Muscle of leg (tissue), 11 donors: ENCODE measurements around the gene GRIN1. TPM values are rescaled to one million over a fixed set of nuclear protein-coding genes. Genes with fewer than 3 reads are reported as not detected.

ENCODE experiments used
- DNase-seq: peaks from one replicate; pipeline ENCODE4 v3.0.0; 2013
- H3K27ac ChIP-seq: one replicate; pipeline ENCODE4 v1.5.1; 2013; ENCODE audit warnings: mild to moderate bottlenecking, low read length, control low read depth
- H3K27me3 ChIP-seq: one replicate; pipeline ENCODE4 v1.6.1; 2013; ENCODE audit warnings: low read length; ENCODE audit not compliant: control insufficient read depth, insufficient read depth
- H3K36me3 ChIP-seq: one replicate; pipeline ENCODE4 v1.6.1; 2013; ENCODE audit warnings: low read length; ENCODE audit not compliant: control insufficient read depth, insufficient read depth
- H3K4me1 ChIP-seq: one replicate; pipeline ENCODE4 v1.6.1; 2013; ENCODE audit warnings: low read length; ENCODE audit not compliant: control insufficient read depth, insufficient read depth
- H3K4me3 ChIP-seq: one replicate; pipeline ENCODE4 v1.5.1; 2013; ENCODE audit warnings: low read length, control low read depth
- H3K9me3 ChIP-seq: replicated peaks from 2 replicates; pipeline ENCODE4 v1.6.1; 2013; ENCODE audit warnings: low read depth, low read length; ENCODE audit not compliant: control insufficient read depth
- WGBS: methylation state at CpG from one replicate; pipeline ENCODE4 v1.1.5; 2013; ENCODE audit warnings: missing lambda C conversion rate; ENCODE audit not compliant: insufficient coverage; 5-methylcytosine and 5-hydroxymethylcytosine counted together
- polyA plus RNA-seq, 8 donors: library from polyadenylated mRNA; unstranded; fragments of 120-200 nt; gene quantifications; one replicate each; pipeline versions ENCODE4 v1.2.1 to v1.2.3, GENCODE V29; 2013; ENCODE audit warnings: inconsistent platforms in 1 of 8, low replicate concordance in 1 of 8; ENCODE audit not compliant: insufficient read length in 8 of 8, insufficient read depth in 1 of 8
- total RNA-seq: library from RNA; stranded (reverse); fragments of 120-200 nt; gene quantifications from one replicate; pipeline ENCODE4 v1.2.4, GENCODE V29; 2013

The GRIN1 gene
- total and polyA plus RNA-seq, 9 donors: 0.07 to 0.17 (median 0.11) TPM; not detected in 5

GRCh38 chr9:137160716-137161557, 22.0 kb downstream of the GRIN1 start:
- Histone ChIP-seq H3K36me3 (no peaks in the 10 kb centered on the region), H3K4me3 (no peak overlapping the region), H3K4me1 (peaks cover 5% of the 10 kb centered on the region), H3K9me3 (no peaks in the 10 kb centered on the region), H3K27ac (no peak overlapping the region), H3K27me3 (peaks cover 99% of the 10 kb centered on the region)
- DNase-seq: no peak
- WGBS: 29% methylated on average over 50 of the region's 56 CpGs

GRCh38 chr9:137161558-137162486, 22.9 kb downstream of the GRIN1 start:
- WGBS: 3% methylated on average over 63 of the region's 71 CpGs
- Histone ChIP-seq H3K36me3 (no peaks in the 10 kb centered on the region), H3K4me3 (no peak overlapping the region), H3K9me3 (no peaks in the 10 kb centered on the region), H3K27me3 (peaks cover 99% of the 10 kb centered on the region), H3K4me1 (peaks cover 3% of the 10 kb centered on the region), H3K27ac (no peak overlapping the region)
- no peak for DNase-seq

GRCh38 chr9:137162505-137163364, 23.8 kb downstream of the GRIN1 start:
- no peak for DNase-seq

GRCh38 chr9:137163365-137163715, 24.4 kb downstream of the GRIN1 start:
- H3K27me3 ChIP-seq: peaks cover 99% of the 10 kb centered on the region
- no peaks in the 10 kb centered on the region for H3K36me3 ChIP-seq
- DNase-seq: no peak
- 23% methylated on average over 26 of the region's 26 CpGs for WGBS
- H3K4me3 ChIP-seq: no peak overlapping the region
- peaks cover 10% of the 10 kb centered on the region for H3K4me1 ChIP-seq
- H3K27ac ChIP-seq: no peak overlapping the region
- H3K9me3 ChIP-seq: no peaks in the 10 kb centered on the region

More at GRCh38 chr9:137162505-137163364, 23.8 kb downstream of the GRIN1 start:
- H3K4me1 ChIP-seq: peaks cover 5% of the 10 kb centered on the region
- H3K27ac ChIP-seq: no peak overlapping the region
- peaks cover 99% of the 10 kb centered on the region for H3K27me3 ChIP-seq
- H3K36me3 ChIP-seq: no peaks in the 10 kb centered on the region
- WGBS: 3% methylated on average over 74 of the region's 74 CpGs
- H3K9me3 ChIP-seq: no peaks in the 10 kb centered on the region
- no peak overlapping the region for H3K4me3 ChIP-seq

GRCh38 chr9:137163805-137164204, 24.9 kb downstream of the GRIN1 start:
- Histone ChIP-seq H3K27me3 (peaks cover 98% of the 10 kb centered on the region), H3K4me3 (no peak overlapping the region), H3K4me1 (peaks cover 10% of the 10 kb centered on the region), H3K9me3 (no peaks in the 10 kb centered on the region), H3K36me3 (no peaks in the 10 kb centered on the region), H3K27ac (no peak overlapping the region)
- WGBS: 80% methylated on average over 22 of the region's 22 CpGs
- no peak for DNase-seq

GRCh38 chr9:137164370-137165249, 25.7 kb downstream of the GRIN1 start:
- no peak overlapping the region for H3K4me3 ChIP-seq
- no peaks in the 10 kb centered on the region for H3K9me3 ChIP-seq
- peaks cover 10% of the 10 kb centered on the region for H3K4me1 ChIP-seq
- H3K27me3 ChIP-seq: peaks cover 95% of the 10 kb centered on the region
- 67% methylated on average over 24 of the region's 34 CpGs for whole genome bisulfite sequencing
- no peak overlapping the region for H3K27ac ChIP-seq
- no peaks in the 10 kb centered on the region for H3K36me3 ChIP-seq
- DNase-seq: no peak

- Histone ChIP-seq H3K27me3 (peaks cover 95% of the 10 kb centered on the region), H3K4me1 (peaks cover 13% of the 10 kb centered on the region), H3K9me3 (no peaks in the 10 kb centered on the region), H3K36me3 (no peaks in the 10 kb centered on the region), H3K4me3 (no peak overlapping the region), H3K27ac (no peak overlapping the region)
- 76% methylated on average over 28 of the region's 32 CpGs for WGBS
- no peak for DNase-seq
Measured at GRCh38 chr9:137165250-137165836, 26.4 kb downstream of the GRIN1 start.

GRCh38 chr9:137166380-137167229, 27.7 kb downstream of the GRIN1 start:
- H3K4me1 ChIP-seq: peaks cover 13% of the 10 kb centered on the region
- no peaks in the 10 kb centered on the region for H3K9me3 ChIP-seq
- H3K27ac ChIP-seq: no peak overlapping the region
- no peak for DNase-seq
- no peak overlapping the region for H3K4me3 ChIP-seq
- peaks cover 96% of the 10 kb centered on the region for H3K27me3 ChIP-seq
- no peaks in the 10 kb centered on the region for H3K36me3 ChIP-seq
- 66% methylated on average over 17 of the region's 22 CpGs for WGBS
